SU-DHL-6 (cell line): Measurements from ENCODE around the gene GNG8.

Experiments
- H2AFZ ChIP-seq: fragments of 200-600 bp; sonication (generic); 2 replicates; pipeline ENCODE4 v1.6.1; 2014; ENCODE audit warnings: low read depth, mild to moderate bottlenecking, moderate library complexity, mixed read lengths, antibody characterized with exemption, low read length; ENCODE audit not compliant: severe bottlenecking
- H3F3A ChIP-seq: fragments of 200-600 bp; shearing (Covaris generic); 2 replicates; pipeline ENCODE4 v1.6.0; 2016; ENCODE audit warnings: antibody characterized with exemption, mild to moderate bottlenecking; ENCODE audit not compliant: insufficient read depth
- H3K27ac ChIP-seq: fragments of 200-600 bp; sonication (generic); 2 replicates; pipeline ENCODE4 v1.5.1; 2016; ENCODE audit warnings: low read depth, mild to moderate bottlenecking, low read length, moderate library complexity, mixed read lengths
- H3K27me3 ChIP-seq: fragments of 200-600 bp; sonication (generic), shearing (Covaris generic); 2 replicates; pipeline ENCODE4 v1.6.0; 2014; ENCODE audit warnings: mild to moderate bottlenecking, low read length
- H3K36me3 ChIP-seq: fragments of 200-600 bp; sonication (generic); 2 replicates; pipeline ENCODE4 v1.6.1; 2014; ENCODE audit warnings: mild to moderate bottlenecking, low read length, mixed read lengths
- H3K4me2 ChIP-seq: fragments of 300-600, 200-600 bp; shearing (Covaris generic), sonication (generic); 2 replicates; pipeline ENCODE4 v1.6.0; 2014; ENCODE audit warnings: low read length, low read depth, mild to moderate bottlenecking; ENCODE audit not compliant: poor library complexity, severe bottlenecking
- H3K4me3 ChIP-seq: fragments of 200-600 bp; sonication (generic); 2 replicates; pipeline ENCODE4 v1.5.1; 2014; ENCODE audit warnings: antibody characterized with exemption, low read length, mild to moderate bottlenecking, mixed read lengths; ENCODE audit not compliant: insufficient read depth, poor library complexity, severe bottlenecking
- H3K79me2 ChIP-seq: fragments of 200-600 bp; sonication (generic); 2 replicates; pipeline ENCODE4 v1.6.1; 2014; ENCODE audit warnings: mild to moderate bottlenecking, low read length, moderate library complexity; ENCODE audit not compliant: insufficient read depth
- H3K9ac ChIP-seq: fragments of 200-600 bp; sonication (generic); 2 replicates; pipeline ENCODE4 v1.7.0; 2014; ENCODE audit warnings: mild to moderate bottlenecking, low read length
- H3K9me2 ChIP-seq: fragments of 200-600 bp; sonication (generic); replicated peaks from 2 replicates; pipeline ENCODE4 v1.6.1; 2014; ENCODE audit warnings: low read length; ENCODE audit not compliant: insufficient read depth
- H3K9me3 ChIP-seq: fragments of 200-600 bp; sonication (generic); 2 replicates; pipeline ENCODE4 v1.6.1; 2014; ENCODE audit warnings: low read length, mixed read lengths; ENCODE audit not compliant: insufficient read depth
- H4K20me1 ChIP-seq: fragments of 200-600 bp; sonication (generic); 2 replicates; pipeline ENCODE4 v1.6.1; 2014; ENCODE audit warnings: low read depth, mild to moderate bottlenecking, antibody characterized with exemption, low read length, moderate library complexity, mixed read lengths
- EZH2phosphoT487 ChIP-seq: fragments of 200-600 bp; sonication (generic), shearing (Covaris generic); conservative IDR thresholded peaks from 2 replicates; pipeline ENCODE4 v1.6.1; 2018; ENCODE audit warnings: mild to moderate bottlenecking, antibody characterized with exemption, low read length, moderate library complexity, mixed read lengths
- TF ChIP-seq, protein P1 (sequence below): fragments of 200-600 bp; sonication (generic); IDR thresholded peaks from one replicate; pipeline ENCODE4 v1.5.1; 2017; ENCODE audit warnings: antibody characterized with exemption, mild to moderate bottlenecking, low read length, moderate library complexity; ENCODE audit not compliant: insufficient read depth, poor library complexity, severe bottlenecking

Gene GNG8

GRCh38 chr19:46591254-46591653, 44.7 kb downstream of the GNG8 start:
- Histone ChIP-seq H3K4me3 (no peak overlapping the region), H3K4me2 (no peak overlapping the region), H2AFZ (no peak overlapping the region), H3K9ac (no peak overlapping the region), H3K9me3 (no peaks in the 10 kb centered on the region), H4K20me1 (no peaks in the 10 kb centered on the region), H3K9me2 (no peaks in the 10 kb centered on the region), H3K79me2 (no peaks in the 10 kb centered on the region), H3K27me3 (no peaks in the 10 kb centered on the region), H3K27ac (no peak overlapping the region), H3K36me3 (no peaks in the 10 kb centered on the region), H3F3A (no peaks in the 10 kb centered on the region)
- TF ChIP-seq, protein P1, sequence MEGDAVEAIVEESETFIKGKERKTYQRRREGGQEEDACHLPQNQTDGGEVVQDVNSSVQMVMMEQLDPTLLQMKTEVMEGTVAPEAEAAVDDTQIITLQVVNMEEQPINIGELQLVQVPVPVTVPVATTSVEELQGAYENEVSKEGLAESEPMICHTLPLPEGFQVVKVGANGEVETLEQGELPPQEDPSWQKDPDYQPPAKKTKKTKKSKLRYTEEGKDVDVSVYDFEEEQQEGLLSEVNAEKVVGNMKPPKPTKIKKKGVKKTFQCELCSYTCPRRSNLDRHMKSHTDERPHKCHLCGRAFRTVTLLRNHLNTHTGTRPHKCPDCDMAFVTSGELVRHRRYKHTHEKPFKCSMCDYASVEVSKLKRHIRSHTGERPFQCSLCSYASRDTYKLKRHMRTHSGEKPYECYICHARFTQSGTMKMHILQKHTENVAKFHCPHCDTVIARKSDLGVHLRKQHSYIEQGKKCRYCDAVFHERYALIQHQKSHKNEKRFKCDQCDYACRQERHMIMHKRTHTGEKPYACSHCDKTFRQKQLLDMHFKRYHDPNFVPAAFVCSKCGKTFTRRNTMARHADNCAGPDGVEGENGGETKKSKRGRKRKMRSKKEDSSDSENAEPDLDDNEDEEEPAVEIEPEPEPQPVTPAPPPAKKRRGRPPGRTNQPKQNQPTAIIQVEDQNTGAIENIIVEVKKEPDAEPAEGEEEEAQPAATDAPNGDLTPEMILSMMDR = no peak
- no peak for TF ChIP-seq EZH2phosphoT487

GRCh38 chr19:46587861-46588260, 48.1 kb downstream of the GNG8 start:
- Histone ChIP-seq H3K79me2 (no peaks in the 10 kb centered on the region), H3K4me3 (no peak overlapping the region), H3K36me3 (no peaks in the 10 kb centered on the region), H2AFZ (no peak overlapping the region), H3K27ac (no peak overlapping the region), H3F3A (no peaks in the 10 kb centered on the region), H3K9me2 (no peaks in the 10 kb centered on the region), H4K20me1 (no peaks in the 10 kb centered on the region), H3K27me3 (no peaks in the 10 kb centered on the region), H3K9ac (no peak overlapping the region), H3K9me3 (no peaks in the 10 kb centered on the region), H3K4me2 (no peak overlapping the region)
- no peak for TF ChIP-seq EZH2phosphoT487

DNA sequence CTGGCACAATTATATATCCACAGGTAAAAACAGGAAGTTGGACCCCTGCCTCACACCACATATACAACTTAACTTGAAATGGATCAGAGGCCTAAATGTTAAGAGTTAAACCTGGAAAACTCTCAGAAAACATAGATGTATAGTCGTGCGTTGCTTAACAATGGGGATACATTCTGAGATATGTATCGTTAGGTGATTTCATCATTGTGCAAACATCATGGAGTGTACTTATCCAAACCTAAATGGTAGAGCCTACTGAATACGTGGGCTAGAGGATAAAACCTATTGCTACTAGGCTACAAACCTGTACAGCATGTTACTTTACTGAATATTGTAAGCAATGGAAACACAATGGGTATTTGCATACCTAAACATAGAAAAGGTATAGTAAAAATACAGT, 49.7 kb downstream of the GNG8 start:
- no peaks in the 10 kb centered on the region for H3F3A ChIP-seq
- no peaks in the 10 kb centered on the region for H3K27me3 ChIP-seq
- H3K9me3 ChIP-seq = no peaks in the 10 kb centered on the region
- H3K4me2 ChIP-seq = no peak overlapping the region
- no peak overlapping the region for H3K27ac ChIP-seq
- H3K36me3 ChIP-seq = no peaks in the 10 kb centered on the region
- no peak overlapping the region for H2AFZ ChIP-seq
- no peak overlapping the region for H3K9ac ChIP-seq
- no peaks in the 10 kb centered on the region for H3K9me2 ChIP-seq
- H4K20me1 ChIP-seq = no peaks in the 10 kb centered on the region
- no peak overlapping the region for H3K4me3 ChIP-seq
- TF ChIP-seq, protein P1 = no peak
- no peak for TF ChIP-seq EZH2phosphoT487
- no peaks in the 10 kb centered on the region for H3K79me2 ChIP-seq

DNA sequence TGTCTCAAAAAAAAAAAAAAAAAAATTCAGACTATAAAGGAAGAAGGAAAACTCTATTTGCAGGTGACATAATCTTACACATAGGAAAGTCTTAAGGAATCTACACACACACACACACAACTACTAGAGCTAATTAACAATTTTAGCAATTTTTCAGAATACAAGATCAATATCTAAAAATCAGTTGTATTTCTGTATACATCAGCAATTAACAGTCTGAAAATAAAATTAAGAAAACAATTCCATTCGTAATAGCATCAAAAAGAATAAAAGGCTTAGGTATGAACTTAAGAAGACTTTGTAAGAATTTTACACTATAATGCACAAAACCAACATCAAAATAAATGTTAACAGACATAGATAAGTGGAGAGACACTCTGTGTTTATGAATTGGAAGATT, 50.5 kb downstream of the GNG8 start:
- H3K27me3 ChIP-seq = no peaks in the 10 kb centered on the region
- no peaks in the 10 kb centered on the region for H3K9me2 ChIP-seq
- no peaks in the 10 kb centered on the region for H3F3A ChIP-seq
- no peaks in the 10 kb centered on the region for H4K20me1 ChIP-seq
- H3K4me2 ChIP-seq = no peak overlapping the region
- no peaks in the 10 kb centered on the region for H3K36me3 ChIP-seq
- H2AFZ ChIP-seq = no peak overlapping the region
- no peaks in the 10 kb centered on the region for H3K9me3 ChIP-seq
- H3K4me3 ChIP-seq = no peak overlapping the region
- no peak for TF ChIP-seq EZH2phosphoT487
- TF ChIP-seq, protein P1 = no peak
- H3K9ac ChIP-seq = no peak overlapping the region
- H3K79me2 ChIP-seq = no peaks in the 10 kb centered on the region
- no peak overlapping the region for H3K27ac ChIP-seq
